Endodermal cell (in vitro differentiated cells): ENCODE measurements around the gene MFRP. TPM values are rescaled to one million over a fixed set of nuclear protein-coding genes. Genes with fewer than 3 reads are reported as not detected.

Experiments used
- DNase-seq: peaks from one replicate; pipeline ENCODE4 v3.0.0-alpha.2; 2017
- H3K27ac ChIP-seq: 2 replicates; pipeline ENCODE4 v1.5.1; 2013; ENCODE audit warnings: mild to moderate bottlenecking, low read depth, low read length, moderate library complexity
- H3K27me3 ChIP-seq: 2 replicates; pipeline ENCODE4 v1.6.1; 2013; ENCODE audit warnings: mild to moderate bottlenecking, low read length, moderate library complexity; ENCODE audit not compliant: insufficient read depth, control insufficient read depth, poor library complexity, severe bottlenecking
- H3K36me3 ChIP-seq: 2 replicates; pipeline ENCODE4 v1.7.0; 2013; ENCODE audit warnings: mild to moderate bottlenecking, low read length, moderate library complexity; ENCODE audit not compliant: control insufficient read depth, insufficient read depth
- H3K4me1 ChIP-seq: one replicate; pipeline ENCODE4 v1.7.0; 2013; ENCODE audit warnings: low read length; ENCODE audit not compliant: control insufficient read depth, insufficient read depth
- H3K4me3 ChIP-seq: 2 replicates; pipeline ENCODE4 v1.5.1; 2013; ENCODE audit warnings: mild to moderate bottlenecking, low read length, moderate library complexity
- H3K9ac ChIP-seq: 2 replicates; pipeline ENCODE4 v1.6.1; 2013; ENCODE audit warnings: mild to moderate bottlenecking, low read length, moderate library complexity; ENCODE audit not compliant: poor library complexity, severe bottlenecking; ENCODE audit errors: extremely low read depth
- H3K9me3 ChIP-seq: 2 replicates; pipeline ENCODE4 v1.6.1; 2013; ENCODE audit warnings: mild to moderate bottlenecking, low read length, moderate library complexity; ENCODE audit not compliant: control insufficient read depth
- H3K27ac Mint-ChIP-seq: 2 replicates; pipeline ENCODE4 v1.8.0; 2020; ENCODE audit warnings: mixed read lengths
- H3K27me3 Mint-ChIP-seq: 2 replicates; pipeline ENCODE4 v1.8.0; 2021; ENCODE audit warnings: mild to moderate bottlenecking, mixed read lengths; ENCODE audit not compliant: insufficient read depth
- H3K36me3 Mint-ChIP-seq: 2 replicates; pipeline ENCODE4 v1.8.0; 2020; ENCODE audit warnings: low read depth, mixed read lengths
- H3K4me1 Mint-ChIP-seq: 2 replicates; pipeline ENCODE4 v1.8.0; 2020; ENCODE audit warnings: mixed read lengths
- H3K4me3 Mint-ChIP-seq: 2 replicates; pipeline ENCODE4 v1.8.0; 2020; ENCODE audit warnings: mild to moderate bottlenecking, moderate library complexity, mixed read lengths
- H3K9me3 Mint-ChIP-seq: 2 replicates; pipeline ENCODE4 v1.8.0; 2020; ENCODE audit warnings: mild to moderate bottlenecking, mixed read lengths
- CTCF ChIP-seq: fragments of 200-600 bp; sonication (generic); conservative IDR thresholded peaks from 2 replicates; pipeline ENCODE4 v1.5.0; 2021; ENCODE audit warnings: antibody characterized with exemption, mild to moderate bottlenecking
- WGBS, 2 experiments: methylation state at CpG; one replicate each; pipeline versions ENCODE4 v1.1.5 to v1.1.7; 2013; ENCODE audit warnings: missing lambda C conversion rate in 2 of 2, mixed read lengths in 1 of 2; ENCODE audit not compliant: insufficient coverage in 1 of 2, insufficient read length in 1 of 2; 5-methylcytosine and 5-hydroxymethylcytosine counted together
- total RNA-seq, 2 donors: library from RNA; stranded (reverse); fragmentation: NEBNext Ultra II Directional in 1 of 2; extraction: Animal tissue kit (Norgen Biotek cat#: 25700) in 1 of 2; gene quantifications; 2 replicates in 1 of 2; 3 replicates in 1 of 2; pipeline ENCODE4 v1.2.1, GENCODE V29; 2021

MFRP gene
- total RNA-seq, 2 donors from 2014 or later, result not detected

DNA sequence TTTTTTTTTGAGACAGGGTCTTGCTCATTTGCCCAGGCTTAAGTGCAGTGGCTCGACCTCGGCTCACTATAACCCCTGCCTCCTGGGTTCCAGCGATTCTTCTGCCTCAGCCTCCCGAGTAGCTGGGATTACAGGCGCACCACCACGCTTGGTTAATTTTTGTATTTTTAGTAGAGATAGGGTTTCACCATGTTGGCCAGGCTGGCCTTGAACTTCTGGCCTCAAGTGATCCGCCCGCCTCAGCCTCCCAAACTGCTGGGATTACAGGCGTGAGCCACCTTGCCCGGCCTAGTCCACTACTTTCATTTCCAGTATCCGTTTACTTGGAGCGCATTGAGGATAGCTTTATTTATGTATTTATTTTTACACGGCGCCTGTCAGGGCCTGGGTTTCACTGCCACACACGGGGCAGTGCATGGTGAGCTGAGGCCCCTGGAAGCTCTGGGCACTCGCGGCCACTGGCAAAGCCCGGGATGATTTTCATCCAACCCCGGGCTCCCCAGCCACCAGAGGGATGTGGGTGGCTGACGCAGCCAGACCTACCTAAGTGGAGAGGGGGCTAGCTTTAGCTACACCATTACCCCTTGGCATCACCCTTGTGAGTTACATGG, 23.5 kb downstream of the MFRP start:
- no peak for DNase-seq
- Mint-ChIP-seq H3K27me3 (no peaks in the 10 kb centered on the region), H3K36me3 (no peaks in the 10 kb centered on the region), H3K9me3 (no peaks in the 10 kb centered on the region), H3K27ac (no peak overlapping the region), H3K4me3 (no peak overlapping the region), H3K4me1 (peaks cover 32% of the 10 kb centered on the region)
- peaks cover 16% of the 10 kb centered on the region for H3K4me1 ChIP-seq
- no peaks in the 10 kb centered on the region for H3K36me3 ChIP-seq
- H3K9me3 ChIP-seq, result no peaks in the 10 kb centered on the region
- no peak overlapping the region for H3K27ac ChIP-seq
- no peaks in the 10 kb centered on the region for H3K27me3 ChIP-seq
- no peak overlapping the region for H3K4me3 ChIP-seq
- no peak for TF ChIP-seq CTCF
- no peak overlapping the region for H3K9ac ChIP-seq
- 92 to 94% methylated on average over 12 to 17 of the region's 20 CpGs for WGBS, 2 experiments

DNA sequence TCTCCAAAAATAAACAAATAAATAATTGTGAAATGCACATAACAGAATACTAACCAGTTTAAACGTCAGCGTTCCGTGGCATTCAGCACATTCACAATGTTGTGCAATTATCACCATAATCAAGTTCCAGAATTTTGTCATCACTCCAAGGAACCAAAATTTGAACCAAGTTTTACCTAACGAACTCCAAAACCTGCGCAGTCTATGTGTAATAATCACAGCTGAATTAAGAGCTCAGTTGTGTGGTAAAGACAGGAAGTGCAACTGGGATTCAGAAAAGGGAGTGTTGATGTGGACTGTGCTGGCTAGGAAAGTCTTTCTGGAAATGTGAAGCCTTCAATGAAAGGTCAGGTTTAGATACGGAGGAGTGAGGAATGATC, 24.2 kb downstream of the MFRP start:
- Histone ChIP-seq H3K4me3 (no peak overlapping the region), H3K4me1 (peaks cover 20% of the 10 kb centered on the region), H3K9me3 (no peaks in the 10 kb centered on the region), H3K27ac (no peak overlapping the region), H3K9ac (no peak overlapping the region), H3K27me3 (no peaks in the 10 kb centered on the region), H3K36me3 (no peaks in the 10 kb centered on the region)
- Mint-ChIP-seq H3K36me3 (no peaks in the 10 kb centered on the region), H3K4me3 (no peak overlapping the region), H3K9me3 (no peaks in the 10 kb centered on the region), H3K27me3 (no peaks in the 10 kb centered on the region), H3K27ac (no peak overlapping the region), H3K4me1 (peaks cover 38% of the 10 kb centered on the region)
- TF ChIP-seq CTCF, result peak; percentile 11
- WGBS, 2 experiments, result 96 to 98% methylated on average over 5 to 6 of the region's 6 CpGs
- no peak for DNase-seq

GRCh38 chr11:119320776-119321524, 25.6 kb downstream of the MFRP start:
- 18 to 19% methylated on average over 16 to 60 of the region's 60 CpGs for WGBS, 2 experiments
- Histone ChIP-seq H3K4me3 (no peak overlapping the region), H3K27ac (peak overlapping the region; percentile 85), H3K27me3 (peaks cover 8% of the 10 kb centered on the region), H3K36me3 (no peaks in the 10 kb centered on the region), H3K4me1 (peaks cover 21% of the 10 kb centered on the region), H3K9ac (no peak overlapping the region), H3K9me3 (no peaks in the 10 kb centered on the region)
- peak overlapping the region; percentile 92 for H3K27ac Mint-ChIP-seq
- peaks cover 38% of the 10 kb centered on the region for H3K4me1 Mint-ChIP-seq
- peaks cover 5% of the 10 kb centered on the region for H3K27me3 Mint-ChIP-seq
- H3K4me3 Mint-ChIP-seq, result peak overlapping the region; percentile 56
- H3K36me3 Mint-ChIP-seq, result no peaks in the 10 kb centered on the region
- peak; percentile 87 for DNase-seq
- H3K9me3 Mint-ChIP-seq, result no peaks in the 10 kb centered on the region
- no peak for TF ChIP-seq CTCF
